ENCODE data around the gene ARFGEF2. TPM values are rescaled to one million over a fixed set of nuclear protein-coding genes. Genes with fewer than 3 reads are reported as not detected.
A peak's percentile ranks its signal among the peaks of the same experiment; 100 is the strongest.

Gene ARFGEF2
- 10 to 100 TPM; 52.6 to 57.0 TPM for total RNA-seq
- polyA plus RNA-seq (ENCODE audit: insufficient read depth, low read depth, low replicate concordance), result 47.8 TPM
- long read RNA-seq, donor 1, result 0 reads
- long read RNA-seq, donor 2, result 0 reads

- Histone ChIP-seq H3K36me3 (ENCODE audit: low read depth, missing control alignments) (no peaks in the 10 kb centered on the region), H3K4me1 (peaks cover 12% of the 10 kb centered on the region), H3K27ac (peak within 1 kb of the TSS; percentile 92 to 93), H3K27me3 (no peaks in the 10 kb centered on the region), H3K4me3 (peak within 1 kb of the TSS; percentile 90 to 94), H3K9me3 (no peaks in the 10 kb centered on the region)
- intact Hi-C loops (cut with DNase I; ENCODE audit: low total_unique reads), result no loop called here
- TF ChIP-seq CTCF (IDR thresholded peaks at IDR 0.05) (peak in 1 of 3 experiments; percentile 43), POLR2A (IDR thresholded peaks at IDR 0.05) (peak; percentile 90)
- peak; percentile 96 for DNase-seq
- WGBS, 2 donors, result 0 to 1% methylated on average over 66 to 68 of the region's 70 CpGs
Measured at GRCh38 chr20:48921168-48921882, at the start of gene ARFGEF2. Gene ARFGEF2, plus strand, starts transcription at chr20:48921711. Its CDS starts 179 bp downstream, at chr20:48921890.

GRCh38 chr20:48875233-48875913, 46.1 kb upstream of the ARFGEF2 start:
- Histone ChIP-seq H3K4me3 (no peak overlapping the region), H3K4me1 (no peaks in the 10 kb centered on the region), H3K27ac (no peak overlapping the region), H3K27me3 (no peaks in the 10 kb centered on the region), H3K36me3 (ENCODE audit: low read depth, missing control alignments) (no peaks in the 10 kb centered on the region), H3K9me3 (no peaks in the 10 kb centered on the region)
- WGBS, 2 donors, result 85 to 88% methylated on average over 17 of the region's 17 CpGs
- TF ChIP-seq CTCF (IDR thresholded peaks at IDR 0.05), result no peak
- TF ChIP-seq POLR2A (IDR thresholded peaks at IDR 0.05), result no peak
- DNase-seq, result no peak
- intact Hi-C loops (cut with DNase I; ENCODE audit: low total_unique reads), result no loop called here

GRCh38 chr20:48875914-48876240, 45.6 kb upstream of the ARFGEF2 start:
- no peaks in the 10 kb centered on the region for H3K27me3 ChIP-seq
- H3K4me3 ChIP-seq, result no peak overlapping the region
- no peak for TF ChIP-seq CTCF (IDR thresholded peaks at IDR 0.05)
- no peak for TF ChIP-seq POLR2A (IDR thresholded peaks at IDR 0.05)
- intact Hi-C loops (cut with DNase I; ENCODE audit: low total_unique reads), result no loop called here
- H3K27ac ChIP-seq, result no peak overlapping the region
- no peak for DNase-seq
- no peaks in the 10 kb centered on the region for H3K9me3 ChIP-seq
- WGBS, 2 donors, result 55 to 65% methylated on average over 5 of the region's 5 CpGs
- H3K36me3 ChIP-seq (ENCODE audit: low read depth, missing control alignments), result no peaks in the 10 kb centered on the region
- no peaks in the 10 kb centered on the region for H3K4me1 ChIP-seq

- Histone ChIP-seq H3K36me3 (ENCODE audit: low read depth, missing control alignments) (no peaks in the 10 kb centered on the region), H3K27ac (no peak overlapping the region), H3K9me3 (no peaks in the 10 kb centered on the region), H3K4me1 (no peaks in the 10 kb centered on the region), H3K27me3 (no peaks in the 10 kb centered on the region), H3K4me3 (no peak overlapping the region)
- intact Hi-C loops (cut with DNase I; ENCODE audit: low total_unique reads), result no loop called here
- TF ChIP-seq CTCF (IDR thresholded peaks at IDR 0.05) (peak in 2 of 3 experiments; percentile 17 to 36), POLR2A (IDR thresholded peaks at IDR 0.05) (no peak)
- peak; percentile 61 for DNase-seq
- WGBS, 2 donors, result 28 to 39% methylated on average over 2 of the region's 2 CpGs
Measured at GRCh38 chr20:48877304-48877703, 44.2 kb upstream of the ARFGEF2 start.
